Sciatic nerve (tissue), 2 donors: ENCODE measurements around the gene PCDHB6. TPM values are rescaled to one million over a fixed set of nuclear protein-coding genes. Genes with fewer than 3 reads are reported as not detected.
"Not testable (repeated sequence)": the region's sequence is repeated elsewhere in the genome, so short reads cannot be mapped to it uniquely, and the experiment has no call there.

Source experiments
- ATAC-seq: fragments of 200-7000 bp; cut with Tn5 transposase; one replicate; pipeline ENCODE4 v1.9.1; 2020; ENCODE audit warnings: mild to moderate bottlenecking, moderate library complexity
- DNase-seq: peaks from one replicate; pipeline ENCODE4 v3.0.0-alpha.2; 2020; ENCODE audit warnings: low spot score
- intact Hi-C: fragments of 100-400 bp; cut with DNase I; formaldehyde crosslinking; loops from one replicate; pipeline ENCODE4 v1.14.2; 2022
- total RNA-seq: library from RNA; stranded (reverse); fragmentation: NEBNext Ultra II Directional; extraction: Animal tissue kit (Norgen Biotek cat#: 25700); gene quantifications from one replicate; pipeline ENCODE4 v1.2.1, GENCODE V29; 2021
- donor health status: DM: no; HTN: no; CAD: no.
- donor health status: DM: no; HTN: no; CAD: no.

The PCDHB6 gene
- total RNA-seq, 1 donor from 2014 or later = 2.4 TPM

GRCh38 chr5:141155540-141156374, 5.9 kb downstream of the PCDHB6 start:
- no peak for DNase-seq
- ATAC-seq = no peak
- intact Hi-C loops = no loop called here

- DNase-seq, intact Hi-C loops, ATAC-seq: not testable (repeated sequence)
These were observed 7.5 kb downstream of the PCDHB6 start for GRCh38 chr5:141157356-141157755.

- intact Hi-C loops, DNase-seq, ATAC-seq: not testable (repeated sequence)
These were observed 8.0 kb downstream of the PCDHB6 start for GRCh38 chr5:141157901-141158300.

- ATAC-seq (no peak), DNase-seq (no peak)
- intact Hi-C loops = no loop called here
These were observed 22.7 kb downstream of the PCDHB6 start, which contains the start of gene PCDHB7 for GRCh38 chr5:141172381-141173204. Gene PCDHB7 (plus strand): TSS chr5:141172644. CDS start chr5:141172836, 192 bp downstream.

- intact Hi-C loops = not testable (repeated sequence)
These were observed 24.6 kb downstream of the PCDHB6 start for GRCh38 chr5:141174291-141175104.

GRCh38 chr5:141175933-141176332, 26.1 kb downstream of the PCDHB6 start:
- ATAC-seq (no peak), DNase-seq (no peak)
- intact Hi-C loops = no loop called here

More at GRCh38 chr5:141174291-141175104, 24.6 kb downstream of the PCDHB6 start:
- ATAC-seq, DNase-seq: not testable (repeated sequence)

GRCh38 chr5:141177577-141178191, 27.8 kb downstream of the PCDHB6 start, which contains the start of gene PCDHB8:
Gene PCDHB8 (plus strand): TSS chr5:141177790. CDS start chr5:141178035, 245 bp downstream.
- ATAC-seq = not testable (repeated sequence)

GRCh38 chr5:141179371-141179770, 29.5 kb downstream of the PCDHB6 start:
- intact Hi-C loops, ATAC-seq, DNase-seq: not testable (repeated sequence)

More at GRCh38 chr5:141177577-141178191, 27.8 kb downstream of the PCDHB6 start, which contains the start of gene PCDHB8:
- intact Hi-C loops, DNase-seq: not testable (repeated sequence)

- intact Hi-C loops, ATAC-seq, DNase-seq: not testable (repeated sequence)
These were observed 30.0 kb downstream of the PCDHB6 start for GRCh38 chr5:141179876-141180275.

- intact Hi-C loops = no loop called here
- ATAC-seq = no peak
- no peak for DNase-seq
These were observed 30.5 kb downstream of the PCDHB6 start for GRCh38 chr5:141180313-141180712.

GRCh38 chr5:141182248-141182647, 32.4 kb downstream of the PCDHB6 start, which contains the start of gene PCDHB16:
Gene PCDHB16 (plus strand): TSS chr5:141182387. CDS start chr5:141182560, 173 bp downstream.
- peak; percentile 77 for ATAC-seq
- intact Hi-C loops = no loop called here
- DNase-seq = peak; percentile 72

- ATAC-seq, DNase-seq, intact Hi-C loops: not testable (repeated sequence)
These were observed 34.4 kb downstream of the PCDHB6 start for GRCh38 chr5:141184117-141184855.

GRCh38 chr5:141186897-141187512, 37.1 kb downstream of the PCDHB6 start, which contains the start of gene PCDHB9:
Gene PCDHB9 (plus strand): TSS chr5:141187161. CDS start chr5:141187319, 158 bp downstream.
- intact Hi-C loops = no loop called here
- no peak for DNase-seq
- ATAC-seq = no peak

- DNase-seq, ATAC-seq, intact Hi-C loops: not testable (repeated sequence)
These were observed 38.8 kb downstream of the PCDHB6 start for GRCh38 chr5:141188682-141189081.

- intact Hi-C loops = not testable (repeated sequence)
These were observed 39.3 kb downstream of the PCDHB6 start for GRCh38 chr5:141189131-141189530.

GRCh38 chr5:141192110-141192725, 42.4 kb downstream of the PCDHB6 start, which contains the start of gene PCDHB10:
Gene PCDHB10 (plus strand): TSS chr5:141192353. CDS start chr5:141192553, 200 bp downstream.
- ATAC-seq (no peak), DNase-seq (no peak)
- intact Hi-C loops = no loop called here

More at GRCh38 chr5:141189131-141189530, 39.3 kb downstream of the PCDHB6 start:
- DNase-seq, ATAC-seq: not testable (repeated sequence)
